Epithelial cell of esophagus (primary cell): Measurements from ENCODE around the gene FKBP1B.
"Not testable (repeated sequence)": the region's sequence is repeated elsewhere in the genome, so short reads cannot be mapped to it uniquely, and the experiment has no call there.

Experiments
- DNase-seq: peaks from one replicate; pipeline ENCODE4 v3.0.0; 2010; ENCODE audit warnings: low read depth
- H3K4me3 ChIP-seq: 2 replicates; pipeline ENCODE4 v1.5.1; 2011; ENCODE audit warnings: mild to moderate bottlenecking, low read length, control low read depth
- CTCF ChIP-seq: IDR thresholded peaks from 2 replicates; pipeline ENCODE4 v1.5.1; 2011; ENCODE audit warnings: low read depth, mild to moderate bottlenecking, low read length, control low read depth, inconsistent platforms; ENCODE audit not compliant: insufficient read depth; ENCODE audit errors: missing control alignments

Gene FKBP1B

DNA sequence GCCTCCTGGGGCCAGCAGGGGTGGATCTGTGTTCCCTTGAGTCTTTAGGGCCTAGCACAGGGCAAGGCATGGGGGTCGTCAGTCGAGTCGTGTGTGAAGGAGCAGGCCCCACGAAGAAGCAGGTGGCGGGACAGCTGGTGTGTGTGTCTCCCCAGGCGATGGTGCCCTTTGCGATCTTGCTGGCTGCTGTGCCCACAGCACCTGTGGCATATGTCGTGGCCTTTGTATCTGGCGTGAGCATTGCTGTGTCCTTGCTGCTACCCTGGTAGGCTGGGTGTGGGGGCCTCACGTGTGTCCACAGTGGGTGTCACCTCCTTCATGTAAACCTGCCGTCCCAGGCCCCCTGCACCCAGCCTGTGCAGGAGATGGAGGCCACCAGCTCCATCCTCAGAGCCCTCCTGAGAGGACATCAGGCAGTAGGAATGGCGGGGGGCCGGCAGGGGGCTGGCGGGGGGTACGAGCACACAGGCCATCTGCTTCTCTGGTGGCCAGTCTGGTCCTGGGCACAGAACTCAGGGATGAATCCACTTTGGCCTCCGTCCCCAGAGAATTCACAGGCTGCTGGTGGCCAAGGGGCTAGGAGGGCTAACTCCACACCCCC lies 26.5 kb upstream of the FKBP1B start:
- no peak overlapping the region for H3K4me3 ChIP-seq
- TF ChIP-seq CTCF = no peak
- DNase-seq = no peak

- DNase-seq = no peak
- H3K4me3 ChIP-seq = no peak overlapping the region
- TF ChIP-seq CTCF = no peak
Measured at GRCh38 chr2:24024018-24024417, 25.5 kb upstream of the FKBP1B start.

DNA sequence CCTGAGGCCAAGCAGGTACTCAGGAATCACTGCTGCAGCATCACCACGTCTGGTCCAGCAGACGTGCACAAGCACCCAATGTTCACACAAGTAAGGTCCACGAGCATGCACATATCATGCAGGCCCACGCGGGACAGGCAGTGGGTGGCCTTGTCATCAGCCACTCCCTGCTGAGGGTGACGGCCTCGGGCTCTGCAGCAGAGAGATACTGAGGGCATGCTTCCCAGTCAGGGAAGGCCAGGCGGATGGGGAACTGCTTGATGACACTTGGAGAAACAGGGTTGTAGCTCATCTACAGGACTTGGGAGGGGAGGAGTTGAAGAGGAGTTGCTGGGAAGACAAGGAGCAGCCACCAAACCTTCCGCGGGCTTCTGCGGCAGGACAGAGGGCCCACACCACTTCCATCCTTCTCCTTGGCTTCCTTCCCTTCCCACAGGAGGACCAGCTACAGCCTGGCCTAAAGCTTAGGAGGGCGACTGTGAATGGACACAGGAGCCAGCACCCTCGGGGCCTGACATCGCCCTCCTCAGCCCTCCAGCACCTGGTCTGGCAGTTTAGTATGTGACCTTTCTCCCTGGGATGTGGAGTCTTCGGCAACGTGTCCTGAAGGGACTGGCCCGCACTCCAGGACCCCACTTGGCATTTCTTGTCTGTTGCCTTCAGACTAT lies 24.4 kb upstream of the FKBP1B start:
- H3K4me3 ChIP-seq = no peak overlapping the region
- TF ChIP-seq CTCF = no peak
- DNase-seq = no peak

DNA sequence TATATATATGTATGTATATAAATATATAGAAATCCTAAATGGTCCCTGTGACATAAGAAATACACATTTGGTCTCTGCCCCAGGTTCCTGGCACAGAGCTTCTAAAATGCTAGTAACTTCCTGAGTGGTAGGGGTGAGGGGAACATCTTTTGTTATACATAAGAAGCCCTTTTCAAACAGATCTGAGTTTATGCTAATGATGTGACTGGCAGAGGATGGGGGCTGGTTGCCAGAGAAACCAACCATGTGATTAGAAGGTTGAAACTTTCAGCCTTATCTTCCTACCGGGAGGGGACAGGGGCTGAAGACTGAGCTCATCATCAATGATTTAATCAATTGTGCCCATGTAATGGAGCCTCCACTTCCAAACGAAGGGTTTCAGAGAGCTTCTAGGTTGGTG lies 23.3 kb upstream of the FKBP1B start:
- no peak for TF ChIP-seq CTCF
- H3K4me3 ChIP-seq = no peak overlapping the region
- DNase-seq = no peak

- no peak overlapping the region for H3K4me3 ChIP-seq
- no peak for TF ChIP-seq CTCF
- DNase-seq = no peak
Measured at GRCh38 chr2:24038786-24039499, 10.6 kb upstream of the FKBP1B start.

GRCh38 chr2:24040511-24040910 lies 9.0 kb upstream of the FKBP1B start:
- peak; percentile 38 for DNase-seq
- H3K4me3 ChIP-seq = no peak overlapping the region
- no peak for TF ChIP-seq CTCF

DNA sequence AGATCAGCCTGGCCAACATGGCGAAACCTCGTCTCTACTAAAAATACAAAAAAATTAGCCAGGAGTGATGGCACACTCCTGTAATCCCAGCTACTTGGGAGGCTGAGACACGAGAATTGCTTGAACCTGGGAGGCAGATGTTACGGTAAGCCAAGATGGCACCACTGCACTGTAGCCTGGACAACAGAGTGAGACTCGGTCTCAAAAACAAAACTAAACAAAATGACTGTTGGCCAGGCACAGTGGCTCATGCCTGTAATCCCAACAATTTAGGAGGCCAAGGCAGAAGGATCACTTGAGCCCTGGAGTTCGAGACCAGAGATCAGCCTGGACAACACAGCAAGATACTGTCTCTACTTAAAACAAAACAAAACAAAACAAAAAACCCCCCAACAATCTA lies 6.4 kb upstream of the FKBP1B start:
- not testable (repeated sequence) for DNase-seq, H3K4me3 ChIP-seq
